ENCODE measurements around the gene KCNQ5.

KCNQ5 gene

GRCh38 chr6:73024598-73024997 is 402.7 kb downstream of the KCNQ5 start:
- no peak for DNase-seq

- no peak for DNase-seq
Measured at GRCh38 chr6:73027691-73028090, 405.8 kb downstream of the KCNQ5 start.

GRCh38 chr6:73028124-73028766 is 406.4 kb downstream of the KCNQ5 start:
- no peak for DNase-seq

GRCh38 chr6:73028893-73029450 is 407.1 kb downstream of the KCNQ5 start:
- no peak for DNase-seq

DNA sequence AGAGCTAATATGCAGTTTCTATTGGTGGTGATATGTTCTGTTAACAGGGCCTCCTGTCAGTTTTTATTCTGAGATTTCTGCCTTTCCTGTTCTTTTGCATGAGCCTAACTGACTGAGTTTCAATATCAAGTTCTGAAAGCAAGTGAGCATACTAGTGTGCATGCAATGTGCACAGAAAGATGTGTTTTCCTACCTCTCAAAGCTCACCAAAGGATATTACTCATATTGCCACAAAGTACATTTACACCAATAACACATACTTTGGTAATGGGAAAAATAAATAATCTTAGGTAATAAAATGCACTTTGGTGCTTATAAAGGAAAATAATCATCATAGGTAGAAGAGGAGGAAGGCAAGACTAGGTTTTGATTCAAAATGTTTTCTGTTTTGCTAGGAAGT is 408.4 kb downstream of the KCNQ5 start:
- no peak for DNase-seq

DNA sequence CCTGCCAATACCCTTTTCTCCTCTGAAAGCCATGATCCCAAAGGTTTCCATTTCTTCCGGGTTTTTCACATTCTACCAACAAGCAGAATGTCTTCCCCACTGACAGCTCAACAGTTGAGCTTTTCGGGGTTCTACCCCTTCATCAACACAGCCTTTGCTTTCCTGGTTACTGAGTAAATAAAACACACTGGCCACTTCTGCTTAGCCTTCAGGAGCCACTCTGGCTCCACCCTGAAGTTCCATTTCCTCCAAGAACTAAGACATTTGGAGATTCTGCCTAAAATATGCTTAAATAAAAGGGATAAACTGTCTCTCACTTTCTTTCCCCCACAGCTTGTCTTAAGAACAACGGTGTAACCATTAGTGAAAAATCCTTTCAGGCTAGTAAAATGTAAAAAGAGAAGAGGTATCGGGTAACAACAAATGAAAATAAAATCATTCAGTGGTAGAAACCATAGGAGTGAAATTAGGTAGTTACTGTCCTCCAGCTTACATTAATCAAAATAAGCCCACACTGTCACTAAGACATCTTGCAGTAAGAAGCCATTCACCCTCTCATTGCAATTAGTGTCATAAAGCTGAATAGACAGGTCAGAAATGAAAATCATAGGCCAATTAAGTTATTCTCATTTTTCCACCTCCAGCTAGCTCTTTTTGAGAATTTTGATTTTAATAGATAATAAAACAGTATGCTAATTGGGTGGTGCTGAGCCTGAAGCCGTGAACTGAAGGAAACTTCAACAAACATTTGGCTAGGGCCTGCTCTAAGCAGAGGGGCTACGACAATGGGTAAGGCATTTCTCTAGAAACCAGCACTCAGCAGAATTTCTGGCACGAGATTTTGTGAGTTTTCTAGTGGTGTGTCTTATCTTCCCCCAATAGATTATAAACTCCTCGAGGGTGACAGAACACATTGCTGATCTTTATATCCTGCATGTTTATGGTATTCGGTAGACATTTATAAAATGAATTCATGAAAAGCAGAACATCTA is 409.2 kb downstream of the KCNQ5 start:
- no peak for DNase-seq

DNA sequence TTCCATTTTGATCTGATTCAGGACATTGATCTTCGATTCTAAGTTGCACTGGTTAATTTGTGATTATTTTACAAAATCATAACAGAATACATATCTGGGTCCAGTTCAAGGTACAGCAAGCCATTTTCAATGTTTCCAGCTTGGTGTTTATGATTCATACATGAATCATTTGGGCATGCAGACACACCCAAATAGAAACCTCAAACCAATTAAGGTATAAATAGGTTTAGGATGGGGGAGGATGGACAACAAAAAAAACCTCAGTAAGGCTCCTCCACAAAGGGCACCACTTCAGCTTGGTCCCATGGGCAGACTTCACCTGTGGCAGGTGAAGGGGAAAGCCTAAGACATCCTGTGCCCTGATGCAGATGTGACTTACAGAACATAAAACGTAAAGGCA is 410.7 kb downstream of the KCNQ5 start:
- no peak for DNase-seq

GRCh38 chr6:73036689-73037088 is 414.8 kb downstream of the KCNQ5 start:
- no peak for DNase-seq

- DNase-seq, result no peak
Measured at GRCh38 chr6:73041051-73041450, 419.2 kb downstream of the KCNQ5 start.

DNA sequence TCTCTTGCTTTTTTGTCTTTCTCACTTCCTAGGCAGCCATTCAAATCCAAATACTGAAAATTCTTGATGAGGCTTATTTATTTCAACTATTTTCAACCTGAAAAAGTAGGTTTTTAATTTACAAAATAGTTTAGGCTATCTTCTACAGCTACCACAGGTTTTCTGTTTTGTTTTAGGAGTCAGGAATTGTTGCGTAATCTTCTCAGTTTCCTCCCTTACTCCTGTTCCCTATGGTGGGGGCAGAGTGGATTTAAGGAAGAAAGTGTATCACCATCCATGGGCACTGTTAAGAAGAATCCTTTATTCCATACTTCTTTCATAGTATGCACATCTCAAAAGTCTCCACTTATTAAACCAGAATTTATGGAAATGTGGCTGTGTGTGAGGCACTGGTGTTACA is 421.0 kb downstream of the KCNQ5 start:
- DNase-seq, result no peak

GRCh38 chr6:73043446-73043845 is 421.6 kb downstream of the KCNQ5 start:
- DNase-seq, result no peak

- no peak for DNase-seq
Measured at GRCh38 chr6:73045609-73046008, 423.7 kb downstream of the KCNQ5 start.

- DNase-seq, result no peak
Measured at GRCh38 chr6:73047801-73048200, 425.9 kb downstream of the KCNQ5 start.

DNA sequence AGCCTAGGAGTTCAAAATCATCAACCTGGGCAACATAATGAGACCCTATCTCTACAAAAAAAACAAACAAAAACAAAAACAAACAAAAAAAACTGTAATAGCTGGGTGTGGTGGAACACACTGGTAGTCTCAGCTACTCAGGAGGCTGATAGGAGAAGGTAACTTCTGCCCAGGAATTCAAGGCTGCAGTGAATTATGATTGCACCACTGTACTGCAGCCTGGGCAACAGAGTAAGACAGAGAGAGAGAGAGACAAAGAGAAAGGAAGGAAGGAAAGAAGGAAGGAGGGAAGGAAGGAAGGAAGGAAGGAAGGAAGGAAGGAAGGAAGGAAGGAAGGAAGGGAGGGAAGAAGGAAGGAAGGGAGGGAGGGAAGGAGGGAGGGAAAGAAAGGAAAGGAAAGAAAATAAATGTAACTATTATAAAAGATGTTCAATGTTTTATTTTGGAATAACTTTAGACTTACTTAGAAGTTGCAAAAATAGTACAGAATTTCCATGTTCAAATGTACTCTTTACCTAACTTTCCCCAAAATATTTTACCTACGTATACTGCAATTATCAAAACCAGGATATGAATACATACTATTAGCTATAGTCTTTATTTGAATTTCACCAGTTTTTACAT is 428.2 kb downstream of the KCNQ5 start:
- no peak for DNase-seq

- DNase-seq, result no peak
Measured at GRCh38 chr6:73050706-73051105, 428.8 kb downstream of the KCNQ5 start.

GRCh38 chr6:73051147-73051546 is 429.3 kb downstream of the KCNQ5 start:
- DNase-seq, result no peak

GRCh38 chr6:73054958-73055357 is 433.1 kb downstream of the KCNQ5 start:
- no peak for DNase-seq

DNA sequence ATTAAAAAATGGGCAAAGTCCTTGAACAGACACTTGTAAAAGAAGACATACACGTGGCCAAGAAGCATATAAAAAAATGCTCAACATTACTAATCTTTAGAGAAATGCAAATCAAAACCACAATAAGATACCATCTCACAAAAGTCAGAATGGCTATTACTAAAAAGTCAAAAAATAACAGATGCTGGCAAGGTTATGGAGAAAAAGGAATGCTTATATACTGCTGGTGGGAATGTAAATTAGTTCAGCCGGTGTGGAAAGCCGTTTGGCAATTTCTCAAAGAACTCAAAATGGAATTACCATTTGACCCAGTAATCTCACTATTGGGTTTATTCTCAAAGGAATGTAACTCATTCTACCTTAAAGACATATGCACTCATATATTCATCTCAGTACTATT is 436.9 kb downstream of the KCNQ5 start:
- no peak for DNase-seq

GRCh38 chr6:73062130-73062529 is 440.3 kb downstream of the KCNQ5 start:
- no peak for DNase-seq

GRCh38 chr6:73062837-73063236 is 441.0 kb downstream of the KCNQ5 start:
- no peak for DNase-seq

GRCh38 chr6:73064266-73064665 is 442.4 kb downstream of the KCNQ5 start:
- DNase-seq, result no peak

DNA sequence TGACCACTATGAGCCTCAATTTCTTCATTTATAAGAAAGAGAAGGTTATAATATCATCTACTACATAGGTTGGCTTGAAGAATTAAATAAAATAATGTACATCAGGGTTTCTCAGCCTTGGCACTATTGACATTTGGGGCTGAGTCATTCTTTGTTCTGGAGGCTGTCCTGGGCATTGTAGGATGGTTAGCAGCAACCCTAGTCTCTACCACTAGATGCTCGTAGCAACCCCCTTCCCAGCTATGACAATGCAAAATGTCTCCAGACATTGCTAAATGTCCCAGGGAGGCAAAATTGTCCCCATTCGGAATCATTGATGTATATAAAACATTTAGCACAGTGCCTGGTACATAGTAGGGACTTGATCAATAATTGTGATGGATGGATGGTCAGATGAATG is 451.4 kb downstream of the KCNQ5 start:
- DNase-seq, result no peak

DNA sequence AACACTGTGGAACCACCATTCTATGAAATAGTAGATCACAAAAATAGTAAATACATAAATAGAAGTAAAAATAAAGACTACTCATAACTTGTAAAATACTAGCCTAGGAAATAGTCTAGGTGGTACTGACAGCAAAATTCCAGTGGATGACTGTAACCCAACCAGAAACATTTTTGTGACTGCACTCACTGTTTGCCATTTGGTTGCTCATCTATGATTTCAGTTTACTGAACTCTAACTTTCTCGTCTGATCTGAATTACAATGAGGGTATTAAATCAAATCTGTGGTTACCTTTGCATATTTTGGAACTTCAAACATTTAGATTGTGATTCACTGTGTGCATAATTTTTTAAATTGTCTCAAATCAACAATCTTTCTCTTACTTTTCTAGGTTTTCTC is 452.3 kb downstream of the KCNQ5 start:
- DNase-seq, result no peak
